HG02884 (cell line): ENCODE results near the gene TGFA.
A peak's percentile ranks its signal among the peaks of the same experiment; 100 is the strongest.

ENCODE experiments used
- ATAC-seq: cut with Tn5 transposase; IDR thresholded peaks from one replicate; pipeline ENCODE4 v1.9.1; 2021; ENCODE audit warnings: mild to moderate bottlenecking, moderate library complexity; ENCODE audit not compliant: unreplicated experiment

Gene TGFA

DNA sequence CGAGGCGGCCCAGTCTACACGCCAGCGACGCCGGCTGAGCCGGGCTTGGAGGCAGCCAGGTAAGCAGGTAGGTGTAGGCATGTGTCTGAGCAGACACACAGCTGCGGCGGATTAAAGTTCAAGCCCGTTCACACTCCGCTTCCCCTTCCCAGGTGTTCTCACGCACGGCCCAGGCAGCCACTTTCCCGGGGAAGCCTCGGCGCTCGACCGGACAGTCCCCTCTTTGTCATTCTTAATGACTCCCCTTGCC is 367 bp downstream of the TGFA start:
- peak; percentile 20 for ATAC-seq

DNA sequence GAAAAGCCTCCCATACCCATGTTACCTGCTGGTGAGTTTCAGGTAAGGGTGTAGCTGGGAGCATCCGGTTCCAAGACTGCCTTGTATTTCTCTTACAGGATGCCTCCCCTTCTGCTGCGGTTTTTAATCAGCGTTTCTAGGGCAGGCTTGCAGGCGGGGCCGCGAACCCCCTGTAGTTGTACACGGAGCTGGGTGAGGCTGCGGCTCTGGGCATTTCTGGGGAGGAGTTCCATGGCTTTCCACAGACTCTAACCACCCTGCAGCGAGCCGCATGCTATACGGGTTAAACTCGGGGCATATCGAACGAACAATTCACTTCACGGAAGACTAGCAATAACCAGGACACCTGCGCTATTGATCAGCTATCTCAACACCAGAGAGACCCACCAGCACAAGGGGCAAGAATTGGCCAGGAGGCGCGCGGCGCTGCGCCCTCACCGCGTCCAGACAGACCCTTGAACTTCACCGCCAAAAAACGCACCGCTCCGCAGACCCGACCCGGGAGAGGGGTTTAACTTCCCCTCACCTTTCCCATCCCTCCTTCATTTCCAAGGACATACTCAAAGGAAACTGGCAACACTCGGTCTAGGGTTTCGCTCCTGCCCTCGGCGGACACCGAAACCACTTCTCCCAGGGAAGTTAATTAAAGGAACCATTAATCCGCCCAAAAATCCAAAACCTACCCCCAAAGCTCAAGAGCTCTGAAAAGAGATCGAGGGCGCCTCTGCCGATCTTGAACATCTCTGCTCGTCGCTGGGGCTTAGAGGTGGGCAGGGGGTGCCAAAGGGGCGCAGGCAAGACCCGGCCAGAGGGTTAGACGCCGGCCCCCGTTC is 909 bp downstream of the TGFA start:
- ATAC-seq: no peak

DNA sequence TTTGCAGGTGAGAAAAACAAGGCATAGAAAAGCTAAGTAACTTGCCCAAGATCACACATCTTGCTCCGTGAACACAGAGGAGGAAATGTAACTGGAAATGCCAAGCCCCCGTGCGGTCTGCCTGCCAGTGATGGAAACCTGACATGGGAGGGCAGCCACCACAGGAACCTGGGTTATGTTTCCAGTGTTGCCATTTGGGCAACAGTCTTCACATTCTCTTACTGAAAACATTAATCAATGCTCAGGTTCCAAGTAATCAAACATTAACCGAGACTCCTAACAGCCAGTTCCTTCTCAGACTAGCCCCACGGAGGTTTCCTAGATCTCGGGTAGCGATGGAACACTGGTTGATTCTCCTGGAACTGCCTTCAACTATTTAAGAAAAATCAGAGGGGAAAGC is 2.5 kb downstream of the TGFA start:
- ATAC-seq: no peak

DNA sequence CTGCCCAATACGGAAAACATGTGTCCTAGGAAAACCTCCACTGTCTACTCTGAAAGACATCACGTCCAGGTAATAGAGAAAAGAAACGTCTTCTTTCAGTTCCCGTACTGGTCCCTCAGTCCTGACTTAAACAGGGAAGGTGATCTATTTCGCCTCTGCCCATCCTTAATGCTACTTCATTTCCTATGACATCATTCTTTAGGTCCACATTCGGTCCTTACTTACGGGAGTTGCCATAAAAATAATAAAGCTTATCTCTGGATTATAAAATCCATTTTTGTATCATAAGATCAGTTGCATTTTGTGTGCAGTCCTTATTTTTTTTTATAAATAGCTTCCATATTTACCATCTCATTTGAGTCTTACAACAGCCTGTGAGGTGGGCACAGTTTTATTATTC is 3.7 kb downstream of the TGFA start:
- ATAC-seq: no peak

DNA sequence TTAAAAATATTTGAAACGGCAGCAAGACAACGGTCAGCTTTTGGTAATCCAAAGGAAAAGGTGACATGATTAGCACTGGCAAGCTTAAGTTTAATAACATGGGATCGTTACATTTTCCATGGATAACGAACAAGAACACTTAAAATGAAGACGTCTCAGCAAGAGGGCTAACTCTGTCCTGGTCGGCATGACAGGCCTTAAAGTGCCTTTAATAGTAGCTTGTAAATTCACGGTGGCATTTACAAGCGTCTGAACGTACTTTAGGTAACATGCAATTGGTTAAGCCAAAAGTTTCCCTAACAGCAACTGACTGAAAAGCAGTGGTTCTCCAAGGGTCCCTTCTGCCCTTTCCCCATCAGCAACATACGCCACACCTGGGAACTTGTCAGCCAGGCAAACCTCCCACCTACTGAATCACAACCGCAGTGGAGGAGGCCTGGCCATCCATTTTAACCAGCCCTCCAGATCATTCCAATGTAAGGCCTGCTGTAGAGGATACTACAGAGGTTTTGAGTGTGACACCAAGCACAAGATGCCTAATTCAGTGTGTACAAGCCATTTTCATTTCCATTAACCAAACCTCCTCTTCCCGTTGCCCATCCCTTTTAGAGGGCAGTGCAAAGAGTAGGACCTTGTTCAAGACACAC is 4.4 kb downstream of the TGFA start:
- ATAC-seq: no peak

DNA sequence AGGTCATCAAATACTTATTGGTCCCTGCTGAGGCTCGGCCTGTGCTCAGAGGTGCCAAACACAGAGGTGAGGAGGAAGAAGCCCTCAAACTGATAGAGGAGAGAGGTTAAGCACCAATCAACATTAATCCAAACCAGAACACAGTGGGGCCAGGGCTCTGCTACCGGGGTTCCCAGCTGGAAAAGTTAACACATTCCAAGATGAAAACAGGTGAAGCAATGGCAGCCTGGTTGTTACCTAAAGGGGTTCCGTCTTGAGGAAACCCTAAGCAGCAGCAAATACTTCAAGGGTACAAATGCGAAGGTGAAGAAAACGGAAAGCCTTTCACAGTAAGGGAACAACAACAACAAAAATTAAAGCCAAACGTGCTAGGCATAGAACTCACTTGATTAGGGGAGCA is 5.4 kb downstream of the TGFA start:
- ATAC-seq: no peak

DNA sequence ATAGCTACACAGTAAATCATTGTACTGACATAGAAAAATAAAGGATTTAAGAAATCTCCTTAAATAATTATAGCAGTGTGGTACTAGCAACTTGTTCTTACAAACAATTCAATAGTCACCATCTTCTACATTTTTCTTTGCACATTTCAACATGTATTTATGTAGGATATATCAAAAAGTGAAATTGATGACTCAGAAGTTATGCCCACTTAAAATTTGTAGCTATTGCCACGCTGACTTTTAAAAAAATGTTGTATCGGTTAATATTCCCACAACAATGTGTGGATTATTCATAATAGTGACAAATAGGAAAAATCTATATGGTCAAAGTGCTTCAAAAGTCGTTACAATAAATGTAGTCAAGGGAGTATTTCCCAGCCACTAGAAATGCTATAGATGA is 6.7 kb downstream of the TGFA start:
- ATAC-seq: no peak

DNA sequence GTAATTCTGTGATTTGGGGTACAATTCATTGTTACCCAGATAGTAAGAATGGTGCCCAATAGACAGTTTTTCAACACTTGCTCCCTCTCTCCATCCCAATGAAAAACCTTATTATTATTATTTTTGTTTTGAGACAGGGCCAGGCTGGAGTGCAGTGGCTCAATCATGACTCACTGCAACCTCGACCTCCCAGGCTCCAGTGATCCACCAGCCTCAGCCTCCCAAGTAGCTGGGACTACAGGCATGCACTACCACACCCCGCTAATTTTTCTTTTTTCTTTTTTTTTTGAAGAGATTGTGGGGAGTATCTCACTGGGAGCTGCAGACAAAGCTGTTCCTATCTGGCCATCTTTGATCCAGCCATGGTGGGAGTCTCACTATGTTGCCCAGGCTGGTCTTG is 7.2 kb downstream of the TGFA start:
- no peak for ATAC-seq

DNA sequence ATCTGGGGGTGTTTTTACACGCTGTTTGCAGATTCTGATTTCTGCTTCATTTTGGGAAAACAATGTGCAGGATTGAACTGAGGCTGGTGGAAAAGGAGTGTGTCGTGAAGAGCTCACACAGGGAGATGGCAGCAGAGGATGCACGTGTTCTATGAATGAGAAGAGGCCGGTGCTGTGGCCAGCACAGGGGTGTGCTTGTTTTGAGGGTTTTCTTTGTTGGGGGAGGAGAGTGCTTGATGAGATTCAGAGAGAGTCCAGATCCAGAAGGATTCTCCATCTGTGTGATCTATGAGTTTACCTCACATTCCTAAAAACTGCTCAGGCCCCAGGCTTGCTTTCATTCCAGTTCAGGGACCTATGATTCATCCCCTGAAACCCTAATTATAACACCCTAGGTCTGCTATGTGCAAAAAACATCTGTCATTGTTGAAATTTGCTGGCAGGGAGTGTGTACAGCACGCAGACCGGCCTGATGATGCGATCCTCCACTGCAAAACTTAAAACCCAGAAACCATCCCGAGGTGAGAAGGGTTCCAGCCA is 12.1 kb downstream of the TGFA start:
- no peak for ATAC-seq

DNA sequence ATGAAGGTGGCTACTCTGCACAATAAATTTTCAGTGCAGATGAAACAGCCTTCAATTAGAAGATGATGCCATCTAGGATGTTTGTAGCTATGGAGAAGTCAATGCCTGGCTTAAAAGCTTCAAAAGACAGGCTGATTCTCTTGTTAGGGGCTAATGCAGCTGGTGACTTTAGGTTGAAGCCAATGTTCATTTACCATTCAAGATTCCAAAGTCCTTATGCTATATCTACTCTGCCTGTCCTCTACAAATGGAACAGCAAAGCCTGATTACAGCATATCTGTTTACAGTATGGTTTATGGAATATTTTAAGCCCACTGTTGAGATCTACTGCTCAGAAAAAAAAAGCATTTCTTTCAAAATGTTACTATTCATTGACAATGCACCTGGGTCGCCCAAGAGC is 15.8 kb downstream of the TGFA start:
- ATAC-seq: no peak

DNA sequence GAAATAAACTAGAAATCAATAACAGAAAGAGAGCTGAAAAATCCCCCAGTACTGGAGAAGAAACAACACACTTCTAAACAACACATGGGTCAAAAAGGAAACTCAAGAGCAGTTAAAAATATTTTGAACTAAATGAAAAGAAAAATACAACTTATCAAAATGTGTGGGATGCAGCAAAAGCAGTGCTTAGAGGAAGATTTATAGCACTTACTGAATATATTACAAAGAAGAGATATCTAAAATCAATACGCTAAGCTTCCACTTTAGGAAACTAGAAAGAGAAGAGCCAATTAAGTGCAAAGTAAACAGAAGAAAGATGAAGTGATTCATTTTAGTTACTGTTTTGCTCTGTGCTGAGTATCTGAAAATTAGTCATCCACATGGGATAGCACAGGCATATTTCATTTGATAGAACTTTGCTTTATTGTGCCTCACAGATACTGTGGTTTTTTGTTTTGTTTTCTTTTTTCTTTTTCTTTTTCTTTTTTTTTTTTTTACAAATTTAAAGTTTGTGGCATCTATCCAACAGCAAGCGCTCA is 17.0 kb downstream of the TGFA start:
- no peak for ATAC-seq

DNA sequence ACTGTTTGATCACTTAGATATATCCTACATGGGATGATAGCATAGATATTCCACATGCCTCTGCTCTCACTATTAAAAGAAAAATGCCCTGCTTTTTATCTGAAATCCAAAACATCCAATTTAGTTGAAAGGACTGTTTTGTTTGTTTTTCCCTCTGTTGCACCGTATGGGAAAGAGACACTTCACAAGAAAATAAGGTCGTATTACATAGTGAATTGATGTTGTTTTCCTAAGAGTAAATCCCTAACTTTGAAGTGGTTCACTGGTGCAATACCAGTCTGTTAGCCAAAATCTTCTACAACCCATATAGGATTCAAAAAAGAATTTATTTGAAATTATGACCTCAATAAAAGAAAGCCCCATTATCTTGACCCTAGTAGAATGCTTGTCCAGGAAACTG is 18.1 kb downstream of the TGFA start:
- no peak for ATAC-seq

DNA sequence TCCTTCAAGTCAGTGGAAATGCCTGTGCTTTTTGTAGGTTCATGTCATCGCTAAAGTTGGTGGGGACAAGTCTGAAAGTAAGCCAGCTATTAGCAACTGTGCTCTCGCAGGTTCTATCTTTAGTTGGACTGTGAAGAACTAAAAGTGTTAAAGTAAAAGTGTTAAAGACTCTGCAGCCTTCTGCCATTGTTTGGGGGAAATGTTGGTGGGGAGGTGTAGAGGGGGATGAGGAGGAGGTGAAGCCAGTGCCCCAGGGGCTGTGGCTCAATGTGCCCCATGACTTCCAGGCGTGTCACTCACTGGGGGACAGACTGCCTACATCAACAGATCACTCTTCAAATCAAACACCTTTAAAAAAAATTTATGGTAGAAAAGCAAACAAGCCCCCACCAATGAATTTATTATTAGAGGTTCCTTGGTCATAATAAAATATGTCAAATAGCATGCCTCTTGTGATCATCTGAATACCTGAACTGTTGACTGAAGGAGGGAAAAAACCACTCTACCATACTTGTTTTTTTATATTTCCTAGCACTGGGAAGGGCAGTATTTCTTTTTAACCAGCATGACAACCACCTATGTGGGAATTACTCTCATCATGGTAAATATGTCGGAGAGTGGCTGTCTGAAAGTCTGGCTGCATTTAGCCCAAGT is 19.3 kb downstream of the TGFA start:
- no peak for ATAC-seq

DNA sequence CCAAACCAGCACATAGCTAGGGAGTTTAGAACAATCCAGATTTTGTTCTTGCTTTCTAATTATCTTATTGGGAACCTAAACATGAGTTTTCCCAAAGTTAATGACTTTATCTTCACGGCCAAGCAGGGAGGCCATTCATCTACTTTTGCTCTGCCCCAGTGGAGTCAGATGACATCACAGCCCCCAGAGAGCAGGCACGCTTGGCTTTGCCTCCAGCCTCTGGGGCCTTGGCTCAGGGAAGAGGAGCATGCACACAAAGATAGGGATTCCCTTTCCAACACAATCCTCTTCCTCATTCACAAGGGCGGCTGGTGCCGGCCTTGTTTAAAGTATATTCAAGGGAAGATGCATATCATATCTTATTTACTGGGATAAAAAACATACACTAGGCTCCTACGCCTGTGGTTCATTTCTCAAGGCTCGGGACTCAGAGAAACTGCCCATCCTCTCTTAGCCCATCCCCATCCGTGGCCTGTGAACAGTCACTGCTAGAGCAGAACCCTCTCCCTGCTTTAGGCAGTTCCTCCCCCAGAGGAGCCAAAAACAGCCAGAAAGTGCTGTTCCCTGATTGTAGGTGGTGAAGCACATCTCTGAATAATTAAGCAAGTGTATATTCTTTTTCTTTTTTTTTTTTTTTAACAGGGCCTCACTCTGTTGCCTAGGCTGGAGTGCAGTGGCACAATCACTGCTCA is 21.2 kb downstream of the TGFA start:
- no peak for ATAC-seq

DNA sequence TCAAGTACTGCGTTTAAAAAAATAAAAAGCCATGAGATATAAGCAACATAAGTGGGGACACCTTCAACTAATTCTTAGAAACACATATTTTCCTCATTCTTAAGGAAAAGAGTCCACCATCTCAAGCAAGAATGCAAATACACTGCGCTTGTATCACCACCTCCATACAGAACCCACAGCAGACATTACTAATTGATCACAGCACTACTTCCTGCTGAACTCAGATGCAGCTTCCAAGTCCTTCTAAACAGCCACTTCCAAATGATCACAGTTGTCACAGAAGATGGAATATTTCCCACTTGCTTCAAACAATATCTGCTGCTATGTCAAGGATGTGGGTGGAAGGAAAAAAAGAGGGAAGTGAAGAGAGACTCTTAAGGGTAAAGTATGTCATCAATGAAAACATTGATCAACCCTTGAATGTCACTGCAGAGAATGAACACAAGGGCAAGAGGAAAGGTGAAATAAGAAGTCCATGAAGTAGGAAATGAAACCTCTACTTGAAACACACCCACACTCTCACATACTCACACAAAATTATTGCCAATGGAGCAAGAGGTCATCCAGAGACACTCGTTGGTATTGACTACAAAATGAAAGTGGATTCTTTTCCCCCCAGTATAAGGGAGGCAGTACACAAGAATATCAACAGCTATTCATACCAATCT is 22.1 kb downstream of the TGFA start:
- no peak for ATAC-seq

DNA sequence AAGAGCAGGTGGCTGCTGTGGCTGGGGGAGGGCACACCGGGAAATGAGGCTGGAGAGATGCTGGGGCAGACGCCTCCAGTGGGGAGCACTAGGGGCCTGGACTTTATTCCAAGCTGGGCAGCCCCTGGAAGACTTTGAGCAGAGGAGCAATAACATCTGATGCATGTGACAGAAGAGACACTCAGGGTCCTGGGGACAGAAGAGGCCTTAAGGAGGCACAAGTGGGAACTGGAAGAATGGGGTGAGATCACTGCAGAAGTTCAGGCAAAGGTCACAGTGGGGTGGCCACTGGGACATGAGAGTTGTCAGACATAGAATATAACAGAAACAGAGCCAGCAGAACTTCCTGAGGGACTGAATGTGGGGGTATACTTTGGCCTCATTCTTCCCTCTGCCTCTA is 24.0 kb downstream of the TGFA start:
- no peak for ATAC-seq

DNA sequence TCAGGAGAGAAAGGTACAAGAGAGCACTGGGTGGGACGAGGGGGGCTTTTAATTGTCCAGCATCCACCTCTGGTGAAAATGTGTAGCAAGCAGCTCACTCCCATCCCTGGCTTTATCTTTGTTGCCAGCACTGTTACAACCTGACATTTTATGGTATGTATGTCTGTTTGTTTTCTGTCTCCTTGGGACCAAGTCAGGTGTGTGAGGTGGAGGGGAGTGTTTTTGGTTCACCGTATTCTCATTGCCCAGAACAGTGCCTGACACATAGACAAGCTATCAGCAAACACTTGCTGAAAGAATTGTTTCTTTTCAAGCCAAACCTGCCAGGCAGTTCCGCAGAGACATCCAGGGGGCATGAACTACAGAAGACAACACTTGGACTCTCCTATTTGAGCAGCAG is 24.7 kb downstream of the TGFA start:
- ATAC-seq: no peak

DNA sequence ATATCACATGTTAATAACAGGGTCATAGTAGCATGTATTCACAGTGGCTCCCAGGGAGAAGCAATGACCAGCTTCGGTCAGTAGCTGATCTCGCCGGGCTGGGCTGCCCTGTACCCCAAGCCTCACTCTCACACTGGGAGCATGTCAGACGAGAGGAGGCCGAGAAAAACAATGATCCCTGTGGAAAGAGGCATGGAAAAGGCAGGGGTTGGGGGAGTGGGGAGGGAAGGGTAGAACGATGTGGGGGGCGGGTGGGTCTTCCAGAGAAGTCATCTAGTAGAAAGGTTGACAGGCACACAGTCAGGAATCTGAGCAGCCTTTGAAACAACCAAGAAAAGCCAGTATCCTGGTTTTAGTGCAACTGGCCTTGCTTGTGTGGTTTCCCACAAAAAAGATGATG is 25.4 kb downstream of the TGFA start:
- no peak for ATAC-seq

DNA sequence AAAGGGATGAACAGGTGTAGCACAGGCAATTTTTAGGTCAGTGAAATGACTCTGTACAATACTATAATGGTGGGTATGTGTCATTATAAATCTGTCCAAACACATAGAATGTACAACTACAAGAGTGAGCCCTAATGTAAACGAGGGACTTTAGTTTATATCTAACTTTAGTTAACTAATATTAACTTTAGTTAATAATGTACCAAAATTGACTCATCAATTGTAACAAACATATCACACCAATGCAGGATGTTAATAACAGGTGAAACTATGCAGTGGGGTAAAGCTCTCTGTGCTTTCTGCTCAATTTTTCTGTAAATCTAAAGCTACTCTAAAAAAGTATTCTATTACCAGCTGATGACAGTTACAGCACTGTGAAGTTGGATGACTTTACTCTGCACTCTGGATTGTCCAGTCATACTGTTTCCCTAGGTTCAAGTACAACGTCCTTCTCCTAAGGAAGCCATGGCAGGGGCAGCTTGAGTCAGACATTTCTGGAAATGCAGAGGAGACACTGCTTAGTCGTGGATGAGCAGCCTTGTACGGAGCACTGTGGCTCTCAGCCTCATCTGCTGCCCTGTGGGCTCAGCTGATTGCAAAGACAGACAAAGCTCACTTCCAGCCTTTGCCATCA is 26.1 kb downstream of the TGFA start:
- ATAC-seq: no peak

DNA sequence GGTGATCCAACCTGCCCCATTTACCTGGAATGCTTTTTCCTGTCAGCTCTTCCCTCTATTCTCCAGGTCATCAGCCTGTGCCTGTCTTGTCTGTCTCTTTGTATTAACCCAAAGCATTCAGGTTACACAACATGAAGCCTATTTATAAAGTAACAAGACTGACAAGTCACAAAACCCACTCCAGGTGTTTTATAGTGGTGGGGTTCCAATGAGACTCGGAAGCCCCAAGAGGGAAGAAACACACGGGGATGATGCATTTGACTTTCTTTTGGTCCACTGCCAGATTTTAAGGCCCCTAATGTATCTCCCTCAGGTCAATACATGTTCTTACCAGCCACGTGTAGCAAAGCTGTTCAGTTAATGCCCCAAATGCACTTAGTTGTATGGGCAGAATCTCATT is 27.5 kb downstream of the TGFA start:
- no peak for ATAC-seq
